K562 (cell line): Measurements from ENCODE around the gene PLEKHN1. TPM values are rescaled to one million over a fixed set of nuclear protein-coding genes. Genes with fewer than 3 reads are reported as not detected.

Experiments
- CBFA2T3 ChIP-seq: fragments of 450-650 bp; IDR thresholded peaks from 2 replicates; pipeline ENCODE4 v1.6.1; 2017
- CBX2 ChIP-seq: fragments of 200-600 bp; sonication (generic); IDR thresholded peaks from one replicate; pipeline ENCODE4 v1.6.1; 2012; ENCODE audit warnings: mild to moderate bottlenecking, low read length, inconsistent platforms; ENCODE audit not compliant: insufficient read depth, poor library complexity, severe bottlenecking
- ETV6 ChIP-seq, 3 experiments: fragments of 150-350 bp in 1 of 3; sonication (generic) in 1 of 3; formaldehyde crosslinking in 1 of 3; IDR thresholded peaks; 2 replicates each; pipeline versions ENCODE4 v1.6.1 to v1.8.0; 2014 to 2022; ENCODE audit warnings: borderline replicate concordance in 2 of 3, low read depth in 2 of 3, antibody characterized with exemption in 1 of 3, low read length in 1 of 3, mild to moderate bottlenecking in 1 of 3, missing genetic modification reagents in 1 of 3
- HES1 ChIP-seq: fragments of 450-650 bp; IDR thresholded peaks from 2 replicates; pipeline ENCODE4 v1.6.1; 2016; ENCODE audit warnings: low read depth, mild to moderate bottlenecking, moderate library complexity
- HMBOX1 ChIP-seq: sonication (generic); IDR thresholded peaks from 2 replicates; pipeline ENCODE4 v1.6.1; 2016
- HNRNPL ChIP-seq: fragments of 200-400 bp; formaldehyde crosslinking; IDR thresholded peaks from 2 replicates; pipeline ENCODE4 v1.6.1; 2017; ENCODE audit warnings: low read depth, mild to moderate bottlenecking, low read length
- LCOR ChIP-seq: sonication (generic); formaldehyde crosslinking; IDR thresholded peaks from 2 replicates; pipeline ENCODE4 v1.8.0; 2022; ENCODE audit warnings: mild to moderate bottlenecking, missing genetic modification reagents
- MYC ChIP-seq, 2 experiments: fragments of 250-450 bp in 1 of 2; sonication (Bioruptor Pico) in 1 of 2; IDR thresholded peaks; 2 replicates each; pipeline versions ENCODE4 v1.5.1 to v1.6.1; 2012 to 2021; ENCODE audit warnings: low read depth in 2 of 2, borderline replicate concordance in 1 of 2, improper control_type of control experiment in 1 of 2, low read length in 1 of 2, mild to moderate bottlenecking in 1 of 2, moderate library complexity in 1 of 2
- NCOA4 ChIP-seq: fragments of 450-650 bp; IDR thresholded peaks from 2 replicates; pipeline ENCODE4 v1.6.1; 2018; ENCODE audit warnings: mild to moderate bottlenecking; ENCODE audit not compliant: partially characterized antibody
- NR2F6 ChIP-seq: fragments of 450-650 bp; formaldehyde crosslinking; IDR thresholded peaks from 2 replicates; pipeline ENCODE4 v1.4.0; 2020; ENCODE audit warnings: mild to moderate bottlenecking
- PRPF4 ChIP-seq: fragments of 200-400 bp; formaldehyde crosslinking; IDR thresholded peaks from one replicate; pipeline ENCODE4 v1.6.1; 2017; ENCODE audit warnings: low read length, low read depth, mild to moderate bottlenecking; ENCODE audit not compliant: insufficient read depth, poor library complexity, severe bottlenecking
- STAG1 ChIP-seq: sonication (generic); formaldehyde crosslinking; IDR thresholded peaks from 2 replicates; pipeline ENCODE4 v1.5.0; 2020; ENCODE audit warnings: missing genetic modification reagents, borderline replicate concordance
- VEZF1 ChIP-seq: fragments of 200-800 bp; sonication (Bioruptor generic); IDR thresholded peaks from 2 replicates; pipeline ENCODE4 v1.6.1; 2017; ENCODE audit warnings: missing genetic modification characterization, missing compliant biosample characterization
- ZNF212 ChIP-seq: fragments of 450-650 bp; formaldehyde crosslinking; IDR thresholded peaks from 2 replicates; pipeline ENCODE4 v1.4.0; 2020; ENCODE audit warnings: mild to moderate bottlenecking
- ZNF318 ChIP-seq, 2 experiments: fragments of 450-650 bp; IDR thresholded peaks; 2 replicates each; pipeline ENCODE4 v1.6.1; 2016; ENCODE audit warnings: mild to moderate bottlenecking in 2 of 2, borderline replicate concordance in 1 of 2, low read depth in 1 of 2, moderate library complexity in 1 of 2
- polyA plus RNA-seq, 8 experiments: library from polyadenylated mRNA; depleted of rRNA in 4 of 8; stranded (reverse) in 5 of 8; unstranded in 3 of 8; fragments of >200 nt; fragmentation: Nextera tagmentation in 2 of 8; fragmentation: Illumina TruSeq in 1 of 8; extraction: Ambion mirVana in 2 of 8; extraction: Trizol in 1 of 8; gene quantifications; 2 replicates each; pipeline versions ENCODE4 v1.2.1 to v1.2.3, GENCODE V29; 2011 to 2014; ENCODE audit warnings: inconsistent platforms in 1 of 8, missing spikeins in 1 of 8
- total RNA-seq, 7 experiments: library from RNA; depleted of rRNA in 6 of 7; stranded (reverse); fragments of >200 nt in 6 of 7; fragmentation: Illumina TruSeq in 2 of 7; extraction: Trizol in 2 of 7; gene quantifications; 2 replicates each; pipeline versions ENCODE4 v1.2.1 to v1.2.3, GENCODE V29; 2011 to 2021; ENCODE audit warnings: low replicate concordance in 1 of 7

The PLEKHN1 gene
- total and polyA plus RNA-seq, 9 of the 15 experiments (the other 6 are each of a cell fraction or from before 2014, with no cell fraction given), result 0.07 to 1.5 (median 0.13) TPM; not detected in 2

- TF ChIP-seq NR2F6, result no peak
- no peak for TF ChIP-seq ETV6 (IDR thresholded peaks at IDR 0.05; ENCODE audit: borderline replicate concordance in 1 of 2, low read depth in 2 of 2, low read length in 1 of 2)
- TF ChIP-seq ETV6 (CRISPR knock-in tag; IDR thresholded peaks at IDR 0.05; ENCODE audit: borderline replicate concordance), result no peak
- no peak for TF ChIP-seq ZNF318 (IDR thresholded peaks at IDR 0.05; ENCODE audit: borderline replicate concordance in 1 of 2, low read depth in 1 of 2)
- TF ChIP-seq HNRNPL, result peak; percentile 32; the same call in 1 of the 2 replicates
- no peak for TF ChIP-seq CBFA2T3
- no peak for TF ChIP-seq NCOA4
- peak; percentile 58 for TF ChIP-seq STAG1 (CRISPR knock-in tag)
- no peak for TF ChIP-seq ZNF212
- no peak for TF ChIP-seq HES1
- TF ChIP-seq VEZF1 (CRISPR knock-in tag), result peak; percentile 35
- 0 out of 2 replicates have a peak, but pooled peaks have one; percentile 19 for TF ChIP-seq MYC (IDR thresholded peaks at IDR 0.05; ENCODE audit: low read depth, low read length)
- TF ChIP-seq MYC (CRISPR knock-in tag; IDR thresholded peaks at IDR 0.05; ENCODE audit: borderline replicate concordance, low read depth), result no peak
- TF ChIP-seq HMBOX1, result no peak
- no peak for TF ChIP-seq PRPF4
- peak; percentile 82; the same call in 1 of the 2 replicates for TF ChIP-seq LCOR (CRISPR knock-in tag)
- no peak for TF ChIP-seq CBX2
These were observed 28.1 kb upstream of the PLEKHN1 start (continued) for GRCh38 chr1:938088-938683.
